GM18508 (cell line): ENCODE data around the gene C16orf54.
"Not testable (repeated sequence)": the region's sequence is repeated elsewhere in the genome, so short reads cannot be mapped to it uniquely, and the experiment has no call there.

ENCODE experiments used
- ATAC-seq: cut with Tn5 transposase; IDR thresholded peaks from one replicate; pipeline ENCODE4 v1.9.1; 2021; ENCODE audit warnings: moderate number of reproducible peaks; ENCODE audit not compliant: insufficient read depth, unreplicated experiment

Gene C16orf54

GRCh38 chr16:29770250-29770929 lies 24.6 kb upstream of the C16orf54 start:
- no peak for ATAC-seq

DNA sequence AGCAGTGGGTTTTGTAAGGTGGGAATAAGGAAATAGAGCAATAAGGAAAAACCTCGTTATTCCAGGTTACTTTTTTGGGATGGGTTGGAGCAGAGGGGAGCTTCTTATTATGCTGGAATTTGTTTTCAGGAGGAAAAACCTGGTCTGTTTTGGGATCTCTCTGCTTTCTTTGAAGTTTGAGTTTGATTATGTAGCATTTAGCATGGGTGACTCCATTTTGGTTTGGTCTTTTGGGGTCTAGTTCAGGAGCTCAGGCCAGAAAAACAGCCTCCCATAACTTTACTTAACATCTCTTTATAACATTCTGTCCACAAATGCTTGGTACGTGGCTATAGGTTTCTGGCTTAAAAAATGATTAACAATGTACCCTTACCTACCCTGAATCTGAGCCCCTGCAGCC lies 23.7 kb upstream of the C16orf54 start:
- ATAC-seq = no peak

GRCh38 chr16:29767062-29767461 lies 21.3 kb upstream of the C16orf54 start:
- no peak for ATAC-seq

- no peak for ATAC-seq
Observed at GRCh38 chr16:29766571-29766970, 20.8 kb upstream of the C16orf54 start.

DNA sequence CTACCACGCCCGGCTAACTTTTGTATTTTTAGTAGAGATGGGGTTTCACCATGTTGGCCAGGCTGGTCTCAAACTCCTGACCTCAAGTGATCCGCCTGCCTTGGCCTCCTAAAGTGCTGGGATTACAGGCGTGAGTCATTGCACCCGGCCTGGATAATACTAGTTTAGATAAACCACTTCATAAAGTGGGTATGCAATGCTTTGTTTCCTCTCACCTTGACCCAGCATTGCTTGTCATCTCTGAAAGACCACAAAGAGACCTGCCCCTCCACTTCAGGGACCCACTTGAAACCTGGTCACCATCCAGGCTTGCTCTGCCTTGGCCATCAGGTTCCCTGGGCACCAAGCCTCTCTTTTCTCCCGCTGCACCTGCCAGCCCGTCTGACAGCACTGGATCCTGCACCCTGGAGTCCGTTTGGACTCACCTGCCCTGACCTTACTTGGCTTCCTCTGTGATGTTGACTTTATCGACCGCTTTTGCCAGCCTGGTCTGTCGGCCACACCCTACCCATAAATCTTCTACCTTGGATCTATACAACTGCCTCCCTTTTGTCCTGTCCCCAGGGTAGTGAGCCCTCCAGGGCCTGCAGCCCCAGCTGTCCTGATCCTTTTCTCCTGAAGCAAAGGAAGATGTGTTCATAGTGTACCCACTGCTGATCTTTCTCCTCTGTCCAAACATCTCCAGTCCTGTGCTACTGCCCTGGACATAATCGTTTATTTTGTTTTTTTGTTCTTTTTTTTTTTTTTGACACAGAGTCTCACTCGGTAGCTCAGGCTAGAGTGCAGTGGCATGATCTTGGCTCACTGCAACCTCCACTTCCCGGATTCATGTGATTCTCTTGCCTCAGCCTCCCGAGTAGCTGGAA lies 19.6 kb upstream of the C16orf54 start:
- no peak for ATAC-seq

DNA sequence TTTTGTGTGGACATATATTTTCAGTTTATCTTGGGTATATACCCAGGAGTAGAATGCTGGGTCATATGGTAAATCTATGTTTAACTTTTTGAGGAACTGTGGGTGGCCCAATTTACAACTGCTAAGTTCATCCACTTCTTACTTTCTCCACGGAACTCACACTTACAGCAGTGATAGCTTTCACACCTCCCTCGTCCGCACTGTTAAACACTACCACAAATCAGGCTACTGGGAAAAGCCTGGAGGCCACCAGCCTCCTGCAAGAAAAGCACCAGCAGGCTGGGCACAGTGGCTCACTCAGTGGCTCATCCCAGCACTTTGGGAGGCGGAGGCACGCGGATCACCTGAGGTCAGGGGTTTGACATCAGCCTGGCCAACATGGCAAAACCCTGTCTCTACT lies 17.5 kb upstream of the C16orf54 start:
- no peak for ATAC-seq

DNA sequence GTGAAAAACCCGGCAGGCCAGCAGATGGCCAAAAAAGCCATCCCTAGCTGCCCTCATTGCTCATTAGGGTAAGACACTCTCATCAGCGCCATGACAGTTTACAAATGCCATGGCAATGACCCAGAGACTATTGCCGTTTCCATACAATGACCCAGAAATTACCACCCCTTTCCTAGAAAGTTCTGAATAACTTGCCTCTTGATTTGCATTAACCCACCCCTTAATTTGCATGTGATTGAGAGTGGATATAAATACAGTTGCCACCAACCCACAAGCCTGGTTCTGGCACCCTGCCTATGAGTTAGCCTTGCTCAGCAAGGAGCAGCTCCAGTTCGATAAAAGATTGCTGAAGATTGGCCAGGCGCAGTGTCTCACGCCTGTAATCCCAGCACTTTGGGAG lies 16.1 kb upstream of the C16orf54 start:
- ATAC-seq = no peak

GRCh38 chr16:29761280-29761651 lies 15.5 kb upstream of the C16orf54 start:
- not testable (repeated sequence) for ATAC-seq

GRCh38 chr16:29760567-29761279 lies 14.9 kb upstream of the C16orf54 start:
- no peak for ATAC-seq

DNA sequence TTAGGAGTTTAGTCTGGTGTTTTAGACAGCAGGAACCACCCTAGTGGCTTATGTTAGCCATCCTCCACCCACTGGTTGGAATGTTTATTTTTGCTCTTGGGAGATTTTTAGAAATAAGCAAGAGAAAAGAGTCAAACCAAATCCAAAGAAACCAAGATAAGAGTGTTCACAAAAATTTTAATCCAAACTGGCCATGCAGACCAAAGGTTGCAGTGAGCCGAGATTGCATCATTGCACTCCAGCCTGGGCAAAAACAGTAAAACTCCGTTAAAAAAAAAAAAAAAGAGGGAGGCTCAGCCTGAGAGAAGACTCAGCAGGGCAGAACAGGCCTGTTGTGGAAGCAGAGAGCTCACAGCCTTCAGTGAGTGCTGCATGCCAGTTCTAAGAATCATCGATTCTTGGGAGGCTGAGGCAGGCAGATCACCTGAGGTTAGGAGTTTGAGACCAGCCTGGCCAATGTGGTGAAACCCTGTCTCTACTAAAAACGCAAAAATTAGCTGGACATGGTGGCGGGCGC lies 12.2 kb upstream of the C16orf54 start:
- ATAC-seq = no peak

DNA sequence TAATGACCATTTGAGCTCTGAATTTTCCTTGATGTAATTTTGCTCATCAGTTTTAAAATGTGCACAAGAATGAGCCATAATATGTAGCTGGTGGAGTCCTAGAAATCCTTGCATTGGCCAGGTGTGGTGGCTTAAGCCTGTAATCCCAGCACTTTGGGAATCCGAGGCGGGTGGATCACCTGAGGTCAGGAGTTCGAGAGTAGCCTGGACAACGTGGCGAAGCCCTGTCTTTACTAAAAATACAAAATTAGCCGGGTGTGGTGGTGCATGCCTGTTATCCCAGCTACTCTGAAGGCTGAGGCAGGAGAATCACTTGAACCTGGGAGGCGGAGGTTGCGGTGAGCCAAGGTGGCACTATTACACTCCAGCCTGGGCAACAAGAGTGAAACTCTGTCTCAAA lies 11.3 kb upstream of the C16orf54 start:
- ATAC-seq = not testable (repeated sequence)

DNA sequence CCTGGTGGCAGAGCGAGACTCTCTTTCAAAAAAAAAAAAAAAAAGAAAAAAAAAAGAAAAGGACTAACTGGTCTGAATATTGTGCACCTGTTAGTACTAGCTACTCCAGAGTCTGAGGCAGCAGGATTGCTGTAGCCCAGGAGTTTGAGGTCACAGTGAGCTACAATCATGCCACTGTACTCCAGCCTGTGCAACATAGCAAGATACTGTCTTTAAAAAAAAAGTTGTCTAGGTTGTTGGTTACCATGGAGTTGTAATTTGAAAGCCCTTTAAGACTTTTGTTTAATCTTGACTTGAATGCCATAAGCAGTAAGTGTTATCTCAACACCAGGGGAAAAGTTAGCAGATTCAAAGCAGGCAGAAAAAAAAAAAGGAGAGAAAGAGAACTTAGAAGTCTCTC lies 10.9 kb upstream of the C16orf54 start:
- no peak for ATAC-seq

- no peak for ATAC-seq
Observed at GRCh38 chr16:29753516-29753915, 7.7 kb upstream of the C16orf54 start.

- not testable (repeated sequence) for ATAC-seq
Observed at GRCh38 chr16:29748760-29749149, 3.0 kb upstream of the C16orf54 start.

DNA sequence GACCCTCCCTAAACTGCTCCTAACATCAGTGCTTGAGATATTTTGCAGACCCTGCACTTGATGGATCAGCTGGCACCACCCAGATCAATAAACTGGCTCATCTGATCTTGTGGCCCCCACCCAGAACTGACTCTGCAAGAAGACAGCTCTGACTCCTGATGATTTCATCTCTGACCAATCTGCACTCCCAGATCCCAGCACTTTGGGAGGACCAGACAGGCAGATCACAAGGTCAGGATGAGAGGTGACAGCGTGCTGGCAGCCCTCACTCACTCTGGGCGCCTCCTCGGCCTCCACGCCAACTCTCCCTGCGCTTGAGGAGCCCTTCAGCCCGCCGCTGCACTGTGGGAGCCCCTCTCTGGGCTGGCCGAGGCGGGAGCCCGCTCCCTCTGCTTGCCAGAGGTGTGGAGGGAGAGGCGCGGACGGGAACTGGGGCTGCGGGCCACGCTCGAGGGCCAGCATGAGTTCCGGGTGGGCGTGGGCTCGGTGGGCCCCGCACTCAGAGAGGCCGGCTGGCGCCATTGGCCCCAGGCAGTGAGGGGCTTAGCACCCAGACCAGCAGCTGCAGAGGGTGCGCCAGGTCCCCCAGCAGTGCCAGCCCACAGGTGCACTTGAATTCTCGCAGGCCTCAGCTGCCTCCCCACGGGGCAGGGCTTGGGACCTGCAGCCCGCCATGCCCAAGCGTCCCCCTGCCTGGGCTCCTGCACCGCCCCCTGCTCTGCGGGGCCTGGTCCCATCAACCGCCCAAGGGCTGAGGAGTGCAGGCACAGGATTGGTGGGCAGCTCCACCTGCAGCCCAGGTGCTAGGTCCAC lies 2.4 kb upstream of the C16orf54 start:
- ATAC-seq = no peak

DNA sequence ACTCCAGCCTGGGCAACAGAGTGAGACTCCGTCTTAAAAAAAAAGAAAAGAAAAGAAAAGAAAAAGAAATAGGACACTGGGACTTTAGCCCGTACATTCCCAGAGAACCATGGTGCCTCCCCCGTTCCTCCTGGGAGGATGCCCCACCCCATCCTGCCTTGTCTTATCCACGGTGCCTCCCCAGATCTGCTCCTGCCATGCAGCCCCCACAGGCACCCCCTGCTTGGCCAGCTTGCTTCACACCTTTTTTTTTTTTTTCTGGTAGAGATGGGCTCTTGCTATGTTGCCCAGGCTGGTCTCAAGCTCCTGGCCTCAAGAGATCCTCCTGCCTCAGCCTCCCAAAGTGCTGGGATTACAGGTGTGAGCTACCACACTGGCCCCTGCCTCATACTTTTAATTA lies 728 bp upstream of the C16orf54 start:
- not testable (repeated sequence) for ATAC-seq

GRCh38 chr16:29745121-29745852 lies 503 bp downstream of the C16orf54 start:
- ATAC-seq = peak; percentile 3

DNA sequence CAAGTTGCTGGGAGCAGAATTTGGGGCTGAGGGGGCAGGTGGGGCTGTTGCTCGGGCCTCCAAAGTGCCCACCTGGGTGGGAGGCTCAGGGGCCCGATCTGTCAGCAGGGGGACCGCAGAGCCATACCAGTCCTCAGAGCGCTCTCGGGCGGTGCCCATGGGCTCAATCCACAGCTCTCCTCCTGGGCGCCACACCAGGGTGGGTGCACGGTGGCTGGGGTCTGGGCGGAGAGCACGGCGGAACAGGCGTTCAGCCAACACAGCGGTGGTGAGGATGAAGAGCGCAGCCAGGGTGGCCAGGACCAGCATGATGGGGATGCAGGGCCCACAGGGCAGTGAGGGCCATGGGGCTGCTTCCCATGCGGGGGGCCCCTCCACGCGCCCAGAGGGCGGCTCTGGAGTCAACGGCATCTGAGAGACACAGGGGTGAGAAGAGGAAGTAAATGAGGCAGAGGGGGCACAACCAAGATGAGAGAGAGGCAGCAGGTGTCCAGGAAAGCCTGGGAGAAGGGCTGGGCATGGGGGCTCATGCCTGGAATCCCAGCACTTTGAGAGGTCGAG lies 1.2 kb downstream of the C16orf54 start:
- ATAC-seq = no peak
